Kidney epithelial cell (primary cell): ENCODE results near the gene VPREB1. TPM values are rescaled to one million over a fixed set of nuclear protein-coding genes. Genes with fewer than 3 reads are reported as not detected.
A peak's percentile ranks its signal among the peaks of the same experiment; 100 is the strongest.

Experiments used
- DNase-seq: peaks from one replicate; pipeline ENCODE4 v3.0.0-alpha.2; 2010; ENCODE audit warnings: low read depth
- H3K27me3 ChIP-seq: 2 replicates; pipeline ENCODE4 v1.6.0; 2011; ENCODE audit warnings: low read length; ENCODE audit not compliant: control insufficient read depth, insufficient read depth
- H3K36me3 ChIP-seq: 2 replicates; pipeline ENCODE4 v1.5.1; 2011; ENCODE audit warnings: low read length; ENCODE audit not compliant: control insufficient read depth, insufficient read depth
- H3K4me3 ChIP-seq: 2 replicates; pipeline ENCODE4 v1.5.1; 2011; ENCODE audit warnings: low read depth, mild to moderate bottlenecking, control low read depth, low read length
- CTCF ChIP-seq: IDR thresholded peaks from 2 replicates; pipeline ENCODE4 v1.5.1; 2011; ENCODE audit warnings: mild to moderate bottlenecking, moderate library complexity, low read length, control low read depth, inconsistent platforms; ENCODE audit not compliant: insufficient read depth, poor library complexity, severe bottlenecking
- total RNA-seq: library from RNA; depleted of rRNA; stranded (reverse); fragments of >200 nt; gene quantifications from 2 replicates; pipeline ENCODE4 v1.2.3, GENCODE V29; 2015

The VPREB1 gene
- total RNA-seq, 1 donor from 2014 or later, result not detected

- DNase-seq, result no peak
- Histone ChIP-seq H3K27me3 (peaks cover 17% of the 10 kb centered on the region), H3K36me3 (no peaks in the 10 kb centered on the region), H3K4me3 (no peak overlapping the region)
- no peak for TF ChIP-seq CTCF
These were observed 46.6 kb upstream of the VPREB1 start for GRCh38 chr22:22197993-22198402.

- DNase-seq, result no peak
- no peaks in the 10 kb centered on the region for H3K36me3 ChIP-seq
- peaks cover 21% of the 10 kb centered on the region for H3K27me3 ChIP-seq
- H3K4me3 ChIP-seq, result no peak overlapping the region
- no peak for TF ChIP-seq CTCF
These were observed 45.8 kb upstream of the VPREB1 start for GRCh38 chr22:22198751-22199150.

GRCh38 chr22:22199634-22200033, 45.0 kb upstream of the VPREB1 start:
- Histone ChIP-seq H3K4me3 (no peak overlapping the region), H3K27me3 (peaks cover 21% of the 10 kb centered on the region), H3K36me3 (no peaks in the 10 kb centered on the region)
- no peak for TF ChIP-seq CTCF
- DNase-seq, result no peak

- Histone ChIP-seq H3K36me3 (no peaks in the 10 kb centered on the region), H3K27me3 (peaks cover 21% of the 10 kb centered on the region), H3K4me3 (no peak overlapping the region)
- no peak for TF ChIP-seq CTCF
- DNase-seq, result no peak
These were observed 43.9 kb upstream of the VPREB1 start for GRCh38 chr22:22200569-22201184.

GRCh38 chr22:22201185-22201929, 43.2 kb upstream of the VPREB1 start:
- peak; percentile 75 for TF ChIP-seq CTCF
- no peak for DNase-seq
- H3K36me3 ChIP-seq, result no peaks in the 10 kb centered on the region
- H3K4me3 ChIP-seq, result no peak overlapping the region
- peaks cover 19% of the 10 kb centered on the region for H3K27me3 ChIP-seq
